Stimulated activated CD4-positive, alpha-beta T cell treated with anti-CD3 and anti-CD28 coated beads, Interleukin-4, amount 100 ng/mL, for 48 hours (primary cell): Measurements from ENCODE around the gene CARD19.

Source experiments
- DNase-seq, 2 donors: peaks; one replicate each; pipeline ENCODE4 v3.0.0-alpha.2; 2020; ENCODE audit warnings: low read depth in 2 of 2

Gene CARD19

GRCh38 chr9:93096131-93096802 lies at the start of gene CARD19:
Gene CARD19 (plus strand): TSS chr9:93096217. CDS start chr9:93096346, 129 bp downstream.
- DNase-seq: no peak

GRCh38 chr9:93048566-93049448 lies 47.2 kb upstream of the CARD19 start:
- DNase-seq: no peak

- no peak for DNase-seq
Observed at GRCh38 chr9:93049491-93049890, 46.5 kb upstream of the CARD19 start.

GRCh38 chr9:93050231-93050630 lies 45.8 kb upstream of the CARD19 start:
- no peak for DNase-seq

- DNase-seq: no peak
Observed at GRCh38 chr9:93051680-93052089, 44.3 kb upstream of the CARD19 start.

GRCh38 chr9:93052791-93053540 lies 43.1 kb upstream of the CARD19 start:
- no peak for DNase-seq

GRCh38 chr9:93053781-93054331 lies 42.2 kb upstream of the CARD19 start:
- DNase-seq: no peak

GRCh38 chr9:93054758-93055704 lies 41.0 kb upstream of the CARD19 start:
- no peak for DNase-seq

GRCh38 chr9:93057042-93057702 lies 38.8 kb upstream of the CARD19 start:
- DNase-seq: no peak

- DNase-seq: no peak
Observed at GRCh38 chr9:93057703-93058354, 38.2 kb upstream of the CARD19 start.

- DNase-seq: peak; percentile 57 to 61
Observed at GRCh38 chr9:93058355-93059010, 37.5 kb upstream of the CARD19 start, which contains the start of gene SUSD3. Gene SUSD3 (plus strand): TSS chr9:93058701. CDS start chr9:93058743, 42 bp downstream.

- DNase-seq: no peak
Observed at GRCh38 chr9:93059011-93059714, 36.9 kb upstream of the CARD19 start.

GRCh38 chr9:93059715-93060578 lies 36.1 kb upstream of the CARD19 start:
- DNase-seq: no peak

GRCh38 chr9:93060746-93061259 lies 35.2 kb upstream of the CARD19 start:
- no peak for DNase-seq

GRCh38 chr9:93061260-93061751 lies 34.7 kb upstream of the CARD19 start:
- no peak for DNase-seq

- no peak for DNase-seq
Observed at GRCh38 chr9:93061791-93062763, 33.9 kb upstream of the CARD19 start.
